Inflammatory macrophage (primary cell): ENCODE results near the gene INTS12.
"Not testable (repeated sequence)": the region's sequence is repeated elsewhere in the genome, so short reads cannot be mapped to it uniquely, and the experiment has no call there.

Source experiments
- DNase-seq, 2 donors: peaks; one replicate each; pipeline ENCODE4 v3.0.0-alpha.2; 2020 to 2022
- total RNA-seq, 18 experiments: gene quantifications; one replicate each; lab custom pipeline; 2026; ENCODE audit warnings: mixed read lengths in 6 of 18, inconsistent platforms in 2 of 18; lab: John Stamatoyannopoulos, UW

INTS12 gene, protein sequence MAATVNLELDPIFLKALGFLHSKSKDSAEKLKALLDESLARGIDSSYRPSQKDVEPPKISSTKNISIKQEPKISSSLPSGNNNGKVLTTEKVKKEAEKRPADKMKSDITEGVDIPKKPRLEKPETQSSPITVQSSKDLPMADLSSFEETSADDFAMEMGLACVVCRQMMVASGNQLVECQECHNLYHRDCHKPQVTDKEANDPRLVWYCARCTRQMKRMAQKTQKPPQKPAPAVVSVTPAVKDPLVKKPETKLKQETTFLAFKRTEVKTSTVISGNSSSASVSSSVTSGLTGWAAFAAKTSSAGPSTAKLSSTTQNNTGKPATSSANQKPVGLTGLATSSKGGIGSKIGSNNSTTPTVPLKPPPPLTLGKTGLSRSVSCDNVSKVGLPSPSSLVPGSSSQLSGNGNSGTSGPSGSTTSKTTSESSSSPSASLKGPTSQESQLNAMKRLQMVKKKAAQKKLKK
- total RNA-seq = 10.0 to 18.5 (median 13.1) reads per million in 18 experiments

DNA sequence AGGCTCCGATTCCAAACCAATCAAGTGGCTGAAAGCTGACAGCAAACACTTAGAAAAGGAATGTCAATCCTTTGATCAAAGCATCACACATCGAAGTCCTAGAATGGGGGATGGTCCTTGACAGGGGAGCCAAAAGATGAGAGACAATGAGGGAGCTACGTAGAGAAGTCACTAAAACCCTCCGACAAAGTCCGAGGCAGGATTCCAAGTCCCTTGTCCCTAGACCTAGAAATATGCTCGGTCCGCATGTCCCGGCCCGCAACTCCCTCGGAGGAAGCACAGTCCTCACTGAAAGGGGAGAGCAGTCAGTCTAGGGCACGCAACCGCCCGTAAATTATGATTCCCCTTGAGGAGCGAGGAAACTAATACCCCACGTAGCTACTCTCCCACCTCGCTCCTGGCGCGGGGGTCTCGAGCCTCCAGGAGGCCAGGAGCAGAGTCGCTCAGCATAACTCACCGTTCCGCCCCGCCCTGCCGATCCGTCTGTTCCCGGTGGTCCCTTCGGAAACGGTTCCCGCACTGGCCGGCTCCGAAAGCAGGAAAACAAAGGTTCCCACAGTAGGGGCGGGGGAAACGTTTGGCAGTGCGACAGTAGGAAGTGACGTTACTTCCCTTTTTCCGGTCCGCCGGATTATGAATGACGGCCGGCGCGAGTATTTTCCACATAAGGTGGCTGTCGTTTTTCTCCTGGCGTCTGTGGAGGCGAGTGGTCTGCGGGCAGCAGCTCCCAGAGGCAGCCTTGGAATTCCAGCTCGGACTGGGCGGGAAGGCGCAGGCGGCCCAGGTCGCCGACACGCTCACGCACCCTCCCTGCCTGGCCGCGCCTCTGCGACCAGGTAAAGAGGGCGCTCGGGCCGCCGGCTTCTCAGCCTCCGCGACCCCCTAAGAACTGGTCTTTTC lies at the start of gene INTS12, which contains the start of gene GSTCD:
INTS12 (minus strand) TSS at position 509 of the 900 bp plus-strand sequence. CDS start 8,684 bp downstream, outside the sequence.
GSTCD (plus strand) TSS at position 604 of the 900 bp plus-strand sequence. CDS start 8,830 bp downstream, outside the sequence.
- DNase-seq = peak; percentile 94 to 95

DNA sequence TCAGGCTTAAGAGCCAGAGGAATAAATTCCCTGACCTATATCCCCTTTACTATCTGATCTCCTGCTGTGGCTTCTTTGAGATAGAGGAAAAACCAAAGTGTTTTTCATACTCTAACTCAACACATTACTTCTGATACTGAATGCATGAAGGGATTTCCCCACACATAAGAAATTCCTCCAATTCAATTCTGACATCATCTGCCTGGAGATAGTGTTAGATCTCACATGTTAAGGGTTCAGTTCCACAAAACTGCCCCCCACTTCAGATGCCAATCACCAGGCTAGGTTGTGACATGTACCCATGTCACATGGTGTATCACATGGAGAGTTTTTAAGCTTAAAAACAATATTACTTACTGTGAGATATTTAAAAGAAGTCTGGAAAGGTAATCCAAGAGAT lies 46.9 kb upstream of the INTS12 start:
- peak; percentile 24 to 25 for DNase-seq

DNA sequence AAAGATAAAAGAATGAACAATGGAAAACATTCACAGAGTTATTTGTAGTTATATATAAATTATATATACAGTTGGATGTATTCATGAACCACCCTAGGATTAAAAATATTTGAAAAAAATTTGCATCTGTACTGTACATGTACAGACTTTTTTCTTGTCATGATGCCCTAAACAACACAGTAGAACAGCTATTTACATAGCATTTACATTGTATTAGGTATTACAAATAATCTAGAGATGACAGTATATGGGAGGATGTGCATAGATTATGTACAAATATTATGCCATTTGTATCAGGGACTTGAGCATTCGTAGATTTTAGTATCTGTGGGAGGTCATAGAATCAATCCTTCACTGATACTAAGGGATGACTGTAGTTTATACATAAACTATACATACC lies 44.9 kb upstream of the INTS12 start:
- DNase-seq = no peak

DNA sequence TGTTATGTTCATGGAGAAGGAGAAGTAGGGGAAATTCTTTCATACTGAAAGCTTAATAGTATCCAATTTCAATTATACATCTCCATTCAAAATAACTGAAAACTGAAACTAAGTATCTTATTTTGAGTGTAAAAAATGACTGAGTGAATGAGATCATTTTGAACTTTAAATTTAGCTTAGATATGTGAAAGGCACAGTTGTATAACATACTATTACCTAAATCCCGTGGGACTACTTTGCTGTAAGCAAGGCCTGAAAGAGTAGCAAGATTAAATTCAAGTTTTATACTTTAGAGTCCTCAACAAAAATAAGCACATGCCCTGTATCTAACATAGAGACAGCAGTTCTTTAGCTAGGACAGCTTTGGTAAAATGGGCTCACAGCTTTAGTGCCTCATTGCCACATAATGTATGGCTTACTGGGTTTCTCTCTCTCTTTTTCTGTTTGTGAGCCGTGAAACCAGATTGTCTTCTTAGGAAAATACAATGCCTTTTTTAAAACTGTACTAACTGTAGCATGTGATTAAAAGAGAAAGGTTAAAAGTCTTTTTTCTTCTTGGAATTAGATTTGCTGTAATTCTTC lies 43.3 kb upstream of the INTS12 start:
- DNase-seq = no peak

DNA sequence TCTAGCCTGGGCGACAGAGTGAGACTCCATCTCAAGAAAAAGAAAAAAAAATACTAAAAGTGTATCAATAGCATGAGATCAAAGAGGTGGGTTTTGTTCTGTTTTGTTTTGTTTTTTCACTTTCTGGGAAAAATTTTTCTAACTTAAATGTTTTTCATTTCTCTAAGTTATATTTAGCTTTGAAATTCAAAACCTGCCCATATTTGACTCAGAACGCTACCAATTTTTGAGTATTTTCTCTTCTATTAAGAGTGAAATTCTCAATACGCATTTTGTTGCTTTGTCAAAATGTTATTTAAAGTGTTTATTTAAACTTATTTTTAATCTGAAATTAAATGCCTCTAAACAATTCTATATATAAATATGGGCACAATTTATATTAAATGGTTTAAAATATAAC lies 39.7 kb upstream of the INTS12 start:
- no peak for DNase-seq

DNA sequence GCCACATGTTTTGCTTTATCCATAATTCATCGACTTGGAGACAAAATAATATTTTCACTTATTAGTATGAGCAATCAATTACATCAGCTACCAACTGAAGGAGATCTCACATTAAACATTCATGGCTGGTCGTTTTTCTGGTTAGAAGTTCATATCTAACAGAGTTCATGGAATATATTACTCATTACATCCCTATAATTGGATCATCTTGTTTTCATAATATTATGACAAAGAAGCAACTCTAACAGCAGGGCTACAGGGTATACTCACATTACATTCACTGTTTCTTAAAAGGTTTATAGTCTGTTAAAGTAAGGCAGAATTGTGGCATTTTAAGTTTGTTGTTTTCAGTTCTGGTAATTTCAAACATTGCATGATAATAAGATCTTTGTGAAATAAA lies 33.1 kb upstream of the INTS12 start:
- no peak for DNase-seq

DNA sequence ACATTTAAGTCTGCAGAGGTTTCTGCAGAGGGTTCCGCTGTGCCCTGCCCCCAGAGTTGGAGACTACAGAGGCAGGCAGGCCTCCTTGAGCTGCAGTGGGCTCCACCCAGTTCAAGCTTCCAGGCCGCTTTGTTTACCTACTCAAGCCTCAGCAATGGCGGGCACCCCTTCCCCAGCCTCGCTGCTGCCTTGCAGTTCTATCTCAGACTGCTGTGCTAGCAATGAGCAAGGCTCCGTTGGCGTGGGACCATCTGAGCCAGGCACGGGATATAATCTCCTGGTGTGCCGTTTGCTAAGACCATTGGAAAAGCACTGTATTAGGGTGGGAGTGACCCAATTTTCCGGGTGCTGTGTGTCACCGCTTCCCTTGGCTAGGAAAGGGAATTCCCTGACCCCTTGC lies 26.7 kb upstream of the INTS12 start:
- not testable (repeated sequence) for DNase-seq

DNA sequence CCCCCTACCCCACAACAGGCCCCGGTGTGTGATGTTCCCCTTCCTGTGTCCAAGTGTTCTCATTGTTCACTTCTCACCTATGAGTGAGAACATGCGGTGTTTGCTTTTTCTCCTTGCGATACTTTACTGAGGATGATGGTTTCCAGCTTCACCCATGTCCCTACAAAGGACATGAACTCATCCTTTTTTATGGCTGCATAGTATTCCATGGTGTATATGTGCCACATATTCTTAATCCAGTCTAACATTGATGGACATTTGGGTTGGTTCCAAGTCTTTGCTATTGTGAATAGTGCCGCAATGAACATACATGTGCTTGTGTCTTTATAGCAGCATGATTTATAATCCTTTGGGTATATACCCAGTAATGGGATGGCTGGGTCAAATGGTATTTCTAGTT lies 21.4 kb upstream of the INTS12 start:
- DNase-seq = not testable (repeated sequence)

DNA sequence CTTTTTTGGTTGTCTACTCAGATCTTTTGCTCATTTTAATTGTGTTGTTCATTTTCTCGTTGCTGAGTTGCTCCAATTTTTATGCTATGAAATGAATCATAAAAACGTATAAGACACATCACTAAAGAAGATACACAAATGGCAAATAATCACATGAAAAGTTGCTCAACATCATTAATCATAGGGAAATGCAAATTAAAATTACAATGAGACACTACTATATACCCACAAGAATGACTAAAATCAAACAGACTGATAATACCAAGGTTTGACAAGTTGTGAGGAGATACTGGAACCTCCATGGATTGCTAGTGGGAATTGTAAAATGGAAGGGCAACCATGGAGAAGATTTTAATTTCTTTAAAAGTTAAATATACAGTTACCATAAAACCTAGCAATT lies 17.1 kb upstream of the INTS12 start:
- DNase-seq = no peak

DNA sequence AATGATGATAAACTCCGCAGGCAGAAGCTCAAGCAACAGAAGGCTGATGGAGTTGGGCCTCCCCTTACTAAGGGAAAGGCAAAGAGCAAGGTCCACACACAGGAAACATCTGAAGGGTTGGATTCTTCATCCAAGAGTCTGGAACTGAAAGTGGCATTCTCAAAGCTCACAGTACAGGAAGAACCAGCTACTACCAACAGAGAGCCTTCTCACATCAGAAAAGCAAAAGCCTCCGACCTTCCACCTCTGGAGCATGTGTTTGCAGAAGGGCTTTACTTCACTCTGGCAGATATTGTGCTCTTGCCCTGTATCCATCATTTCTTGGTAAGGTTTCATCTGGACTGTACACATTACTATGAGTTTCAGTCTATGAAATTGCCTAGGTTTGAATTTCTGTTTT lies 10.7 kb upstream of the INTS12 start:
- no peak for DNase-seq

DNA sequence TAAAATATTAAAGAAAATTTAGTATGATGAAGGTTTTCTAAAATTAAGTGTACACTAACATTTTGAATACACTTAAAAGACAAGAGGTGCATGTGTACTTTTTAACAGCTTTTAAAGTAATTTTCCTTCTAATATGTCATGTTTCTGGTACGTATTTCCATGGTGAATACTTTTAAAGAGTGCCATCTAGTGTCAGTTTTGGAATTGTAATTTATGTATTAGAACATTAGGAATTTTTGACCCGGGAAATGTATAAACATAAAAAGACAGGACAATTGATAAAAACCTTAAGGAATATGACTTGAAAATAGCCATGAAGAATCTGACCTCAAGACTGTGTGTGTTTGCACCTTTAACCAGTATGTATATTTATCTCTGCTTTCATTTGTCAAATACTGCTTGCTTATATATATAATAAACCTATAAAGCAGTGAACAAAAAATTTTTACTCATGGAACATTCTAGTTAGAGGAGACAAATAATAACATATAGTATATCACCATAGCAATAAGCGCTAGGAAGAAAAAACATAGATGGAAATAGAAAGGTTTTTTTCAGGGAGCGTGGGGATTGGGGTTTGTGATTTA lies 7.3 kb upstream of the INTS12 start:
- peak in 1 of 2 donors; percentile 57 for DNase-seq

DNA sequence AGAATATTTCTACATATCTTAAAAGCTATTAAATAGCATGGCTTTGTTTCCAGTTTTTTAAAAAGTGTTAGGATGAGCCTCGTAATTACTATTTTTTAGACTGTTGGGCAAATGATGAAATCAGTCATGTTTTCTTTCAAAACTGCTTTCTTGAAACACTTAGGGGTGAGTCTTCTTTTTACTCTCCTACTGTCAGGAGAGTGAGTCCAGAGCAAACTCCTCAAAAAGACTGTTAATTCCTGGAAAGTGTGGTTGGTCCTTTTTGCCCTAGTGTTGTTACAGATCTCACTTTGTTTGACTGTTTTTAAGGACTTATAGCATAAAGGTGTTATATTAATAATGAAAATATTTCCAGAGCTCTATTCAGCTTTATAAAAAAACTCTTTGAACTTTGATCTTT lies 6.4 kb upstream of the INTS12 start:
- peak in 1 of 2 donors; percentile 45 for DNase-seq

DNA sequence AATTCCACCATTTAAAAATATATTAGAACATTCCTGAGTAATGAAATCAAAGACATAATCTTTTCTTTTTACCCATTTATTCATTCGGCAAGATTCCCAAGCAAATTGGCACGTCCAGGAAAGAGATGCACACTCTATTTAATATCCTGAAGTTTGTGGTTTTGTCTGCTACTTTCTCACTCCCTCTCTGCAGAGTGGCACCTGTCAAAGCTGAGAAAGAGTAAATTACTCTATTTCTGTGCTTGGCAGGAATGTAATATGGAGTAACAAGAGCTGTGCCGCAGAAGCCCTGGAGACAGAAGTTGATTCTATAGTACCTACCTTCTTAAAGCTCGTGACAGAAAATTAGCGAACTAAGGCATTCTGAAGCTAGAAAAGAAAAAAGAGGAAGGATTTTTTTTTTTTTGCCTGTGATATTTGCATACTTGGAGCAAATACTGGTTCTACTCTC lies 5.6 kb upstream of the INTS12 start:
- peak; percentile 56 to 87 for DNase-seq

DNA sequence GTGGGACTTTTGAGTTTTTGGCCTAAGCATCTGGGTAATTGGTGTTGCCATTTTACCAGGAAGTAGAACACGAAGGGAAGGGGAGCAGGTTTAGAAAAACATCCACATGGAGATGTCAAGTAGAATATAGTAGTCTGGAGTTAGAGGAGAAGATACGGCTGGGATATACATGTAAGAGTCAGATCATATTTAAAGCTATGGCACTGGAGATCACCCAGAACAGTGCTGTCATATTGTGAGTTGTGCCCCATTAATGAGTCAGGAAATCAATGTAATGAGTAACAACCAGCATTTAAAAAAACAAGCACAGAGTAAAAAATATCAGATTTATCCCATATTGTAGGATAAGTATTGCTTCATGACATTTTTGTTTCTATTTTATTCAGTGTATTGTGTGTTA lies 4.3 kb upstream of the INTS12 start:
- no peak for DNase-seq

DNA sequence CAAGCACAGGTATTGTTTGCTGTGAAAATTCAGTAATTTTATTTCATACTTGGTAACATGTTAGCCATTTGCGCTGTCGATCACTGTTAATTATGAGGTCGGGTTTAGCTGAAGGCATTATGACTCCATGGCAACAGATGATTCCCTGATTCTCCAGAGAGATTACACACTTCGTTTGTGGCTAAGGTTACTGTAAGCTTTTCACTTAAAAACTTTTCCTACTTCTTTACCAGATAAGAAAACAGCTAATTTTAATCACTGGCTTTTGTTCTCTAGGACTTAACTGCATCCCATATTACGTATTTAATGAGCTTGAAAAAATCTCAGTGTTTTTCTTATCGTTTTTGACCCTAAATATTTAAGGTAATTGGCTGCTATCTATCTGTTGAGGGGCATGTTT lies 2.2 kb upstream of the INTS12 start:
- DNase-seq = no peak

DNA sequence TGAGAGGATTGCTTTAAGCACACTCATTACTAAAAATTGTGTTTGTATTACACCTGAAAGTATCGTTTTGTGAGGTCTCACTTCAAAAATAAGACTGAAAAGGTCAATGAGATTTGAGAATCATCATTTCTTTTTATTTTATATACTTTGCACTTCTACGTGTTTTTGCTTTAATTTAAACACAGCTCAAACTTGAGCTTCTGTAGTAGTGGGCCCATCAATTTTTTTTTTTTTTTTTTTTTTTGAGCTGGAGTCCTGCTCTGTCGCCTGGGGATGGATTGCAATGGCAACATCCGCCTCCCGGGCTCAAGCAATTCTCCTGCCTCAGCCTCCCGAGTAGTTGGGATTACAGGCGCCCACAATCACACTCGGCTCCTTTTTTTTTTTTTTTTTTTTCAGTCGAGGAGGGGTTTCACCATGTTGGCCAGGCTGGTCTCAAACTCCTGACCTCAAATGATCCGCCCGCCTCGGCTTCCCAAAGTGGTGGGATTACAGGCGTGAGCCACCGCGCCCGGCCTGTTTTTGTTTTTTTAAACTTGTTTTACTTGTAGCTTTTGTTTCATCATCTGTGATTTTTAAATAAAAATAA lies 1.6 kb upstream of the INTS12 start:
- DNase-seq = no peak

DNA sequence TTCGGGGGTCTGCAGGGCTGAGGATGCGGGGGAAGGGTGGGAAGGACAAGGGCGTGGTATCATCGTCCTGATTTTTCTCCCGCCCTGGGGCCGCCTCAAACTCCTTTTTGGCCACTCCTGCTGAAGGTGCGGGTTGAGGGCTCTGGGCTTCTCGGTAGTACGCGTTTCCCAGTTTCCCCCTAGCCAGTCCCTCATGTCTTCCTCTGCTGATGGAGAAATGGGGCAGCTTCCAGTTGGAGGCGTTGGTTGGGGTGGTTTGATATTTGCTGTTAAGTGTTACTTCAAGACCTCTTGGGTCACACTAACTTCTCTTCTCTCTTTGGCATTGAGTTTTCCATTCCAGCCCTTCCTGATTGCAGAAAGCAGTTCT lies 577 bp upstream of the INTS12 start:
- DNase-seq = peak; percentile 12 to 32

DNA sequence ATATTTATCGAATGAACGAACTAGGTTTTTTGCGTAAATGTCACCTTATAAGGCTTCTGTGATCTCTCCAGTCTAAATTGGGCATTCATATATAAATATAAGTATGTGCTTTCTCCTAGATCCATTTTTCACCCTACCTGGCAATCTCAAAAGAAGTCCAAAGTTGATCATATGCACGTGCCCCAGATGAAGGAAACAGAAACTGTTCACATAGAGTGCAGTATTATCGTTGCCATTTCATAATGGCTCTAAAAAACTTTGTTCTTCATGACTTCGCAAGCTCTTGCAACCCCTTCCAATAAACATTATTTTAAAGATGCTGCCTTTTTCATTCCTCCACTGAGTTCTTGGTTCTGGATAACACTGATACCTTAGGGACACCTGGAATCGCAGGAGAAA lies 708 bp downstream of the INTS12 start:
- no peak for DNase-seq

DNA sequence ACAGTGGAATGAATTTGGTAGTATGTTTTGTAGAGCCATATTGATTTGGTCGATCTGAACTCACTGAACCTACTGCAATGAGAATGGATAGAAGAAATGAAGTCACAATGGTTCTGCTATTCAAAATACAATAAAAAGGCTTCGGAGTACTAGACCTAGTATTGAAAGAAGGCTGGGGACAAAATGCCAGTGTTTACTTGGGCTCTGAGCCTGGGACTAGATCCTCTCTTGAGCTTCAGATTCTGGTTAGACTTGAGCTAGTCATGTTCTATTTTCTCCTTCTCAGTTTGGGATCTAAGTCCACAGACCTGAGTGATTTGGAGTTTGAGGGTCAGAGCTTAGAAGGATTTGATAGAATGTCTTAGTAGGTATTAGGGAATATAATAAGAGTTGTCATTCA lies 9.9 kb downstream of the INTS12 start:
- no peak for DNase-seq

DNA sequence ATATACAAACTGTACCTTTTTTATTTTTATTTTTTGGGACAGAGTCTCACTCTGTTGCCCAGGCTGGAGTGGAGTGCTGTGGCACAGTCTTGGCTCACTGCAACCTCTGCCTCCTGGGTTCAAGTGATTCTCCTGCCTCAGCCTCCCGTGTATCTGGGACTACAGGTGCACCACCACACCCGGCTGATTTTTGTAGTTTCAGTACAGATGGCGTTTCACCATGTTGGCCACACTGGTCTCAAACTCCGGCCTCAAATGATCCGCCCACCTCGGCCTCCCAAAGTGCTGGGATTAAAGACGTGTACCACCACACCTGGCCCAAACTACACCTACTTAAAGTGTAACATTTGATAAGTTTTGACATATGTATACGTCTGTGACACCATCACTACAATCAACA lies 12.7 kb downstream of the INTS12 start:
- not testable (repeated sequence) for DNase-seq

DNA sequence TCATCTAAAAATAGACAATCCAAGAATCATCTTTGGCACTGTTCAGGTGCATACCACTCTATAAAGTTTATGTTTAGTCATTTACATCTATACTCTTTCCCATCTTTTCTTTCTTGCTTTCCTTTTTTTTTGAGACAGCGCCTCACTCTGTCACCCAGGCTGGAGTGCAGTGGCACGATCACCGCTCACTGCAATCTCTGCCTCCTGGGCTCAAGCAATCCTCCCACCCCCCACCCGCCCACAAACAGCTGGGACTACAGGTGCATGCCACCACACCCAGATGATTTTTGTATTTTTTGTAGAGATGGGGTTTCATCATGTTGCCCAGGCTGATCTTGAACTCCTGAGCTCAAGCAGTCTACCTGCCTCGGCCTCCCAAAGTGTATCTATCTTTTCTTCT lies 13.7 kb downstream of the INTS12 start:
- not testable (repeated sequence) for DNase-seq

DNA sequence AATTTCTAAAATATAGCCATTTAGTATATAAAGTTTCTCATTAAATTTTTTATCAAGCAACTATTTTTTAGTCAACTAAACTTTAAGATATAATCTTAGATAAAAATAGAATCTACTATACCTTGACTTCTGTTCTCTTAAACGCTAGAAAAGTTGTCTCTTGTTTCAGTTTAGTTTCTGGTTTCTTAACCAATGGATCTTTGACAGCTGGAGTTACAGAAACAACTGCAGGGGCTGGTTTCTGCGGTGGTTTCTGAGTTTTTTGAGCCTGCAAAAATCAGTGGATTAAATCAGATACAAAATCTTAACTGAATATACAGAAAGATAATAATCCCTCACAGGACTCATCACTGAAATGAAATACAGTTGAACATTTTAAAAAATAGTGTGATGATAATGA lies 21.9 kb downstream of the INTS12 start:
- no peak for DNase-seq
